ENCODE data around the gene LDLRAD3. TPM values are rescaled to one million over a fixed set of nuclear protein-coding genes. Genes with fewer than 3 reads are reported as not detected.
"Not testable (repeated sequence)": the region's sequence is repeated elsewhere in the genome, so short reads cannot be mapped to it uniquely, and the experiment has no call there.

LDLRAD3 gene
- total and polyA plus RNA-seq, 10 donors, result 1.5 to 9.6 (median 8.1) TPM

GRCh38 chr11:36177836-36178235 lies 234.0 kb downstream of the LDLRAD3 start:
- 19 to 38% (median 30%) methylated on average over 2 of the region's 2 CpGs for WGBS, 5 donors

GRCh38 chr11:36186340-36187175 lies 242.7 kb downstream of the LDLRAD3 start:
- DNase-seq, result no peak
- no peaks in the 10 kb centered on the region for H3K36me3 ChIP-seq
- no peak for TF ChIP-seq POLR2A (IDR thresholded peaks at IDR 0.05)
- TF ChIP-seq POLR2AphosphoS5 (IDR thresholded peaks at IDR 0.05), result no peak
- no peak for TF ChIP-seq CTCF (IDR thresholded peaks at IDR 0.05 in 8 of 11, conservative IDR thresholded peaks at IDR 0.05 in 3 of 11)
- H3K27ac ChIP-seq, result no peak overlapping the region
- no peak overlapping the region for H3K4me3 ChIP-seq
- no peaks in the 10 kb centered on the region for H3K27me3 ChIP-seq (replicated peaks in 1 of 7)
- H3K4me1 ChIP-seq, result peaks cover 0 to 4% (median 0%) of the 10 kb centered on the region in 6 donors
- H3K9me3 ChIP-seq, result no peaks in the 10 kb centered on the region
- intact Hi-C loops (cut with DNase I; ENCODE audit: low total_unique reads), result no loop called here
- WGBS, 5 donors, result 75 to 87% (median 80%) methylated on average over 6 of the region's 6 CpGs

More at GRCh38 chr11:36177836-36178235, 234.0 kb downstream of the LDLRAD3 start:
- H3K36me3 ChIP-seq, result no peaks in the 10 kb centered on the region
- H3K27me3 ChIP-seq (replicated peaks in 1 of 7), result peaks cover 0 to 23% (median 0%) of the 10 kb centered on the region in 7 donors
- TF ChIP-seq POLR2AphosphoS5 (IDR thresholded peaks at IDR 0.05), result no peak
- no peak for TF ChIP-seq POLR2A (IDR thresholded peaks at IDR 0.05)
- TF ChIP-seq CTCF (IDR thresholded peaks at IDR 0.05 in 8 of 11, conservative IDR thresholded peaks at IDR 0.05 in 3 of 11), result no peak
- peaks cover 0 to 4% (median 0%) of the 10 kb centered on the region in 6 donors for H3K4me1 ChIP-seq
- intact Hi-C loops (cut with DNase I; ENCODE audit: low total_unique reads), result no loop called here
- no peak overlapping the region for H3K27ac ChIP-seq
- H3K4me3 ChIP-seq, result no peak overlapping the region
- DNase-seq, result no peak
- H3K9me3 ChIP-seq, result no peaks in the 10 kb centered on the region

GRCh38 chr11:36187622-36188021 lies 243.8 kb downstream of the LDLRAD3 start:
- TF ChIP-seq CTCF (IDR thresholded peaks at IDR 0.05 in 8 of 11, conservative IDR thresholded peaks at IDR 0.05 in 3 of 11), result no peak
- no peak for TF ChIP-seq POLR2AphosphoS5 (IDR thresholded peaks at IDR 0.05)
- TF ChIP-seq POLR2A (IDR thresholded peaks at IDR 0.05), result no peak
- 87 to 94% (median 90%) methylated on average over 3 of the region's 3 CpGs for WGBS, 5 donors
- H3K27ac ChIP-seq, result no peak overlapping the region
- H3K9me3 ChIP-seq, result no peaks in the 10 kb centered on the region
- intact Hi-C loops (cut with DNase I; ENCODE audit: low total_unique reads), result no loop called here
- no peaks in the 10 kb centered on the region for H3K36me3 ChIP-seq
- DNase-seq, result no peak
- no peaks in the 10 kb centered on the region for H3K4me1 ChIP-seq
- no peak overlapping the region for H3K4me3 ChIP-seq
- no peaks in the 10 kb centered on the region for H3K27me3 ChIP-seq (replicated peaks in 1 of 7)

GRCh38 chr11:36189735-36190134 lies 245.9 kb downstream of the LDLRAD3 start:
- H3K4me3 ChIP-seq; H3K36me3 ChIP-seq; DNase-seq; H3K4me1 ChIP-seq; H3K9me3 ChIP-seq; intact Hi-C loops (cut with DNase I; ENCODE audit: low total_unique reads); H3K27ac ChIP-seq; H3K27me3 ChIP-seq (replicated peaks in 1 of 7): not testable (repeated sequence)
- WGBS, 5 donors, result 78 to 97% (median 89%) methylated on average over 1 of the region's 1 CpG

Measured in spleen (tissue), 11 donors.